DMS79 treated with DMSO at 0.1 percent for 48 hours (cell line): Measurements from ENCODE around the gene ANO3.

ENCODE experiments used
- DNase-seq: peaks from one replicate; lab custom pipeline; 2025; lab: John Stamatoyannopoulos, UW

The ANO3 gene

GRCh38 chr11:26710489-26710888, 378.6 kb downstream of the ANO3 start:
- no peak for DNase-seq

GRCh38 chr11:26712497-26712896, 380.6 kb downstream of the ANO3 start:
- no peak for DNase-seq
